ENCODE measurements around the gene ELAVL3.
A peak's percentile ranks its signal among the peaks of the same experiment; 100 is the strongest.
"Not testable (repeated sequence)": the region's sequence is repeated elsewhere in the genome, so short reads cannot be mapped to it uniquely, and the experiment has no call there.

Gene ELAVL3

GRCh38 chr19:11486661-11487503 lies 6.0 kb upstream of the ELAVL3 start:
- no peak for DNase-seq

GRCh38 chr19:11485245-11485837 lies 4.5 kb upstream of the ELAVL3 start:
- no peak for DNase-seq

GRCh38 chr19:11483366-11484111 lies 2.7 kb upstream of the ELAVL3 start:
- no peak for DNase-seq

GRCh38 chr19:11482384-11483050 lies 1.7 kb upstream of the ELAVL3 start:
- peak; percentile 67 to 77 for DNase-seq

- peak; percentile 53 to 62 for DNase-seq
Observed at GRCh38 chr19:11481534-11482383, 913 bp upstream of the ELAVL3 start.

GRCh38 chr19:11479898-11480714 lies 740 bp downstream of the ELAVL3 start:
- no peak for DNase-seq

- no peak for DNase-seq
Observed at GRCh38 chr19:11479090-11479897, 1.6 kb downstream of the ELAVL3 start.

GRCh38 chr19:11478167-11479089 lies 2.4 kb downstream of the ELAVL3 start:
- DNase-seq = no peak

- no peak for DNase-seq
Observed at GRCh38 chr19:11475861-11476260, 5.0 kb downstream of the ELAVL3 start.

- not testable (repeated sequence) for DNase-seq
Observed at GRCh38 chr19:11475343-11475742, 5.5 kb downstream of the ELAVL3 start.

- DNase-seq = no peak
Observed at GRCh38 chr19:11473725-11474124, 7.1 kb downstream of the ELAVL3 start.

GRCh38 chr19:11468266-11468845 lies 12.5 kb downstream of the ELAVL3 start:
- not testable (repeated sequence) for DNase-seq

- no peak for DNase-seq
Observed at GRCh38 chr19:11465600-11465999, 15.2 kb downstream of the ELAVL3 start.

- no peak for DNase-seq
Observed at GRCh38 chr19:11464333-11465265, 16.2 kb downstream of the ELAVL3 start.

- DNase-seq = no peak
Observed at GRCh38 chr19:11463391-11463790, 17.5 kb downstream of the ELAVL3 start.

- DNase-seq = no peak
Observed at GRCh38 chr19:11461453-11461852, 19.4 kb downstream of the ELAVL3 start.

GRCh38 chr19:11460207-11460606 lies 20.6 kb downstream of the ELAVL3 start:
- DNase-seq = no peak

- not testable (repeated sequence) for DNase-seq
Observed at GRCh38 chr19:11458912-11459311, 21.9 kb downstream of the ELAVL3 start.
